Hematopoietic multipotent progenitor cell treated with erythropoietin and hydrocortisone succinate and interleukin-3 and kit ligand, for 17 days (in vitro differentiated cells): ENCODE data around the gene USH1G.
"Not testable (repeated sequence)": the region's sequence is repeated elsewhere in the genome, so short reads cannot be mapped to it uniquely, and the experiment has no call there.

Experiments used
- DNase-seq: peaks from one replicate; pipeline ENCODE4 v3.0.0-alpha.2; 2015; ENCODE audit warnings: low spot score

USH1G gene

DNA sequence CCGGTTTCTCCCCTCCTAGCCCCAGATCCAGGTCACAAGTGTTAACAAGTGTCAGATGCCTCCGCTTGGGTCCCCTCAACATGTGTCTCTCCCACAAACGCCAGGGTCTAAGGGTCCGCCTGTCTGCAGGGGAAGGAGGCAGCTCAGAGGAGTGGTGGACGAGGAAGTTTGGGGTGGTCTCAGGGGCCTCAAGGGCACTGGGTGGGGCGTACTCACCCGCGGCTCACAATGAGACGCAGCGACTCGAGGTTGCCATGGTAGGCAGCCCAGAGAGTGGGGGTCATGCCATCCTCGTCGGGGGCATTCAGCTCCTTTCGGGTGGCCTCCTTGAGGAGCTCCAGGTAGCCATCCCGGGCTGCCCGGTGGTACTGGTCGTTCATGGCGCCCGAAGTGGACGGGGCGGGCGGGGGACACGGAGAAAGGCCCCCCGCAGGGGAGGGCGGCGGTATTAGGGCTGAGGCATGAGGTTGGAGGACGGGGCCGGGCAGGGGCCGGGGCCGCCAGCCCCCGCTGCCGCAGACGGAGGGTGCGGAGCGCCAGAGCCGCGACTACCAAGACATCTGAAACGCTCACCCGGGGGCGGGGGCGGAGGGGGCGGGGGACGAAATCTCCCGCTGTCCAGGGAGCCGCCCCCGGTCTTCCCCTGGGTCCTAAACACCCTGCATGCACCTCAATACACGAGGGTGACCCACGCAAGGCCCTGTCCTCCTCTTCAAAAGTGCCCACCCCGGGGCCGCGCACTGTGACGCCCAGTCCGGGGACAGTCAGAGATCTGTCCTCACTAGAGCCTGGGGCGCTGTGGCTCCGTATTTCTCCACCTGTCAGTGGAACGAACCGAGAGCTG lies at the start of gene USH1G:
Gene USH1G, minus strand, starts transcription at position 562 of the 844 bp plus-strand sequence. Its CDS starts 182 bp downstream, at position 380.
- DNase-seq: no peak

DNA sequence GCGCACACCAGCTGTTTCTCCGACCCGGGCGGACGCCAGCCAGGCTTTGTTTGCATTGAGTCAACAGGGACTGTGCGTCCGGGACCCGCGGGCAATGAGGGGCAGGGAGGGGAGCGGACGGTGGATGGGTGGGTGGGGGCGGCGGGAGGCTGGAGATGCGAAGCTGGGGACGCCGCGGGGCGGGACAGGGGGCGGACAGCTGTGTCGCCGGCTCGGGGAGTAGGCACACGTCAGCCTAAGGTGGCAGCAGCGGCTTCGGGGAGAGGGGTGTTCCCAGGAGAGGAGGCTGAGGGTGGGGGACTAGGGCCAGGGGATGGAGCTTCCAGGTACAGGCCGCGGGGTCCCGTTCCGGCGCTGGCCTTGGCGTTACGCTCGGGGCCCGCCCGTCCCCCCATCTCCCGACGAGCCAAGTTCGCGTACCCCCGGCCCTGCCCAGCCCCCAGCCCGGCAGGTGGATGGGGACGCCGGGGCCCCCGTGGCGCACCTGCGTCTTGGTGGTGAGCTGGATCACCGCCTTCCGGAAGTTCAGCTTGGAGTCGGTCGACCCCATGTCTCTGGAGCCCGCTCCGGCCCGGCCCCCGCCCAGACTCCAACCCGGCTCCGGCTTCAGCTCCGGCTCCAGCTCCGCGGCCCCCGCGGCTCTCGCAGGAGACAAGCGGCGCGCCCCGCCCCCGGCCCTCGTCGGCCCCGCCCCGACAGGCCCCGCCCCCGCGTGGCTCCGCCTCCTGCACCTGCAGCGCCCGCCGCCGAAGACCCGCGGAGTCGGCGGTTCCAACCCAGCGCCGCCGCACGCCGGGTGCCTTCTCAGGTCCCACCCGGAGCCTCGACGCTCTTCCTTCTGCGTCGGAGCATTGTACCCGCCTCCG lies 49.3 kb upstream of the USH1G start, which contains the start of gene HID1:
Gene HID1, minus strand, starts transcription at position 653 of the 866 bp plus-strand sequence. Its CDS starts 103 bp downstream, at position 550.
- peak; percentile 9 for DNase-seq

DNA sequence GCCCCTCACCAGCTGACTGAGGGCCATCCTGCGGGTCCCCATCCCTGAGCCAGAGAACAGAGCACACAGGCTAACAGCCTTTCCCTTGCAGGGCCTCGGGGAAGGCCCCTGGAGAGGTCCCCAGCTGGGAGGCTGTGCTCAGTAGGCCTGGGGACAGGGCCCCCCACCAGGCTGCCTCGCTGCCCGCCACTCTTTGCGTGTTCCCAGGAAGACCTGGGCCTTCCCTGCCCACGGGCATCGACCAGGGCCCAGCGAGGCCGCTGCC lies 48.7 kb upstream of the USH1G start:
- DNase-seq: no peak

DNA sequence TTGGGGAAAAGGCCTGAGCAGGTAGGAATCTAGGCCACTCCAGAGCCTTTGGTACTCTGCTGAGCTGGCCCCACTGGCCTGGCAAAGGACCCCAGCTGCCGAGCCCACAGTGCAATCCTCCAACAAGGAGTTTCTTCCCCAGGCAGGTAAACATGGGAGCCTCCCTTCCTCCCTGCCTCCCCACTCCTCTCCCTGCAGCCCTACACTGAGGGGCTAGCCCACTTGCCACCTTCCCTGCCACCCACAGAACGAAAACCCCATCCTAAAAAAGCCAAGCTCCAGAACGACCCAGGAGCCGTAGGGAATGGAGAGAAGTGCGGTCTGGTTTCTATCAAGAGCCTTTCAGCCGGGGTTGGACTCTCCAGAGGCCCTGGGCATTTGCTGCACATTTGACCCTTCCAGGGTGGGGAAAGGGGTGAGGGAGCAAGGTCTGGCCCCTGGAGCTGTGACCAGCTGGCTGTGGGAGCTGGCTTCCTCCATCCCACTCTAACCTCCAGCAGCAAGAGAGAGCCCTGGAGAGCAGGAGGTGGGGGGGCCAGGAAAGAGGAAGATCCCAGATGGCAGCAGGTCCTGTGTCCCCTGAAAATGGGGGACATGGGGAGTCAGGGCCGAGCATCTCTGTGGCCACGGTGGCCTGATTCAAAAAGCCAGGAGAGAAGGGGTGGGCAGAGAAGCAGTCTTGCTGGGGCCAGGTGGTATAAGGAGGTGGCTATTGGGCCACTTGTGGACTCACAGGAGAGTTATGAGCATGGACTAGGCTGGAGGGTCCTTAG lies 48.2 kb upstream of the USH1G start:
- no peak for DNase-seq

GRCh38 chr17:74970395-74970794 lies 47.3 kb upstream of the USH1G start:
- no peak for DNase-seq

DNA sequence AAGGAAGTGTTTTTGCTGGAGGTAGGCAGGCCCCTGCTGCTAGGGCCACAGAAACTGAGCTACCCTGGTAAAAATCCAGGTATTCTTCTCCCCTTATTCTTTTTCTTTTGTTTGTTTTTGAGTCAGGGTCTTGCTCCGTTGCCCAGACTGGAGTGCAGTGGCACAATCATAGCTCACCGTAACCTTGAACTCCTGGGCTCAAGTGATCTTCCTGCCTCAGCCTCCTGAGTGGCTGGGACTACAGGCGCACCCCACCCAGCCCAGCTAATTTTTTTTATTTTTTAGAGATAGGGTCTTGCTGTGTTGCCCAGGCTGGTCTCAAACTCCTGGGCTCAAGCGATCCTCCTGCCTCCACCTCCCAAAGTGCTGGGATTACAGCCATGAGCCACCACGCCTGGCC lies 46.4 kb upstream of the USH1G start:
- DNase-seq: not testable (repeated sequence)

- DNase-seq: no peak
These were observed 45.3 kb upstream of the USH1G start for GRCh38 chr17:74968361-74968780.

GRCh38 chr17:74964988-74965622 lies 42.0 kb upstream of the USH1G start:
- no peak for DNase-seq

DNA sequence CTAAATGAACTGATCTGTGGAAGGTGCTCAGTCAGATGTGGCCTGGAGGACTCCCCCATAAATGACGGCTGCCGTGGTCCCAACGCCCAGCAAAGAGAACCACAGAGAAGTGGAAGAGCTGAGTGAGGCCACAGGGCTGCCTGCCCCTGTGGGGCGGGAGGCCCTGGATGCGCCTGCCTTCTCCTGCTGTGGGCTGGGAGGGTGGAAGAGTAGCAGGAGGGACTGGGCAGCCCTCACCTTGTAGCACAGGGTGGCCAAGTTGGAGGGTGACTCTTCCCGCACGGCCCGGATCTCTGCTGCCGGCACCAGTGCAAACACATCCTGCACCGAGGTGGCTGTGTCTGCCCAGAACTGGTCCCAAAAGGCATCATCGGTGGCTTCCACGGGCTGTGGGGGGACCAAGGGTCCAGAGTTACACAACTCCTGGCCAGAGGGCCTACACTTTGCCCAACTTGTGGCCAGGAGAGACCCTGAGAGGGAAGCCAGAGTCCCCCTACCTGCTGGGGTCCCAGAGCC lies 41.2 kb upstream of the USH1G start:
- no peak for DNase-seq

DNA sequence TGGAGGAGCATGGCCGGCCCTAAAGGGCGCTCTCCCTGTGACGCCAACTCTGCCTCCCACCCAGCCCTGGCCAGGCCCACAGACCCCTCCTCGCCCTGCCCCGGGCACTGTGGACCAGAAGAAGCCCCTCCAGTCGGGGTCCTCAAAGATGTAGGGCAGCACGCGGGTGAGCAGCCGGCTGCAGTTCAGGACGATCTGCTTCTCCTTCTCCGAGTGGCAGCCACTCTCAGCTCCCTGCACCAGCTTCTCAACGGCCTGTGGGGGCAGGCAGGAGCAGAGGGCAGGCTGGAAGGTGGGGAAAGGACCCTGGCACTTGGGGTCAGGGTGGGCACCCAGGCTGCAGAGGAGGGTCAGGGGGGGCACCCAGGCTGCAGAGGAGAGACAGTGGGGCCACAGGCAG lies 40.6 kb upstream of the USH1G start:
- no peak for DNase-seq

DNA sequence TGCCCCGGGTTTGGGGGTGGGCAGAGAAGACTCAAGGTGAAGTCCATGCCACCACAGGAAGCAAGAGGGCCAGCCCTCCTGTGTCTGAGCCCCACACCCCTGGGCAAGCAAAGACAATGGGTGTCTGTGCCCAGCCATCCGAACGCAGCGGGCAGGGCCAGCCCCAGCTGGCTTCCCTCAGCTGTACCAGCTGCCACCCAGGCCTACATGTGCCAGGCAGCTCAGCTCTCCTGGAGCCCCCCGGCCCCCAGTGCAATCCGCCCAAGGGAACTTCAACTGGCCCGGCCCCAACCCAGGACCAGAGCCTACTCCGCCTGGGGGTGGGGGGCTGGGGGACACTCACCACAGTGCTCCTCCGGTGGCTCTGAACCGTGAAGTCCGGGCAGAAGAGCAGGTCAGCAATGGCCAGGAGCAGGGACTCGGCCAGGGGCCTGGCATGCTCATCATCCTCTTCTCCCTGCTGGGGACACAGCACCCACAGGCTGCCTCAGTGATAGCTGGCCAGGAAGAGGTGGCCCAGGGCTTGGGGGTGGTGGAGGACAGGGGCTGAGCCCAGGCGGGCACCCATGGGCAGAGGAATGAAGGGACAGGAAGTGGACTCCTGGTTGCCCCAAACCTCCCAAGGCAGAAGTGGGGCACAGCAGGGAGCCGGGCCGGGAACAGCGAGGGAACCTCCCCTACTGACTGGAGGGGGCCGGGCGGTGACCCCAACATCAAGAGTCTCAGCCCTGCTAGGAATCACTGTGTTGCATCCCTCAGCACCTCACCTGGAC lies 39.8 kb upstream of the USH1G start:
- no peak for DNase-seq

- DNase-seq: peak; percentile 86
These were observed 38.7 kb upstream of the USH1G start for GRCh38 chr17:74961657-74962350.

GRCh38 chr17:74960570-74961342 lies 37.7 kb upstream of the USH1G start:
- DNase-seq: peak; percentile 32

GRCh38 chr17:74959826-74960515 lies 36.9 kb upstream of the USH1G start:
- DNase-seq: no peak

DNA sequence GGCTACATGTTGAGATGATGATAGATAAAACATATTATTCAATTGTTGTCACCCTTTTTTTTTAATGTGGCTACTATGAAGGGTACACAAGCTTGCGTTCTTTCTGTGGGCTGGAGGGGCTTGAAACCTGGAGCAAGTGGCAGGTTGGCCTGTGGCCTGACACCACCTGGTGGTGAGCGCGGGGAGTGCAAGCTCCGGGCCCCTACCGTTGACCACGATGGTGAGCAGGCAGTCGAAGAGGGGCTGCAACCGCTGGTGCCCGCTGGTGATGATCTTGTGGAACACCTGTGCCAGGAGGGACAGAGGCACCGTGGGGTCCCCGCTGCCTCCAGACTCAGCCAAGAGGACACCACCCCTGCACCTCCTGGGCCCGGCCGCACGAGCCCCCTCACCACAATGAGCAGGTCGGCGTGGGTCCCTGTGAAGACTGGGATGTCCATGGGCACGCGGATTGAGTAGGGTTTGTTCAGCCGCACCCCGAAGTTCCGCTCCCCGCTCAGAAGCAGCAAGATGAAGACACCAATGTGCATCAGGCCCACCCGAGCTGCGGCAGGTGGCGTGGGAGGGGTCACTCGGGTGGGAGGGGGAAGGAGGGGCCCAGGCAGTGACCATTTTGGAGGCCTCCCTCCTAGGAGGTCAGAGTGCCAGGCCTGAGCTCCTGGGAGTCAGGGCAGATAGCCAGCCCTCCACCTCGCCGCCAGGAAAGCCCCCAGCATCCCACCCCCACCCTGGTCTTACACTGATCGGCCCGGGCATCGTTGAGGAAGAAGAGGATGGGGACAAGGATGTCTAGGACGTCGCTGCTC lies 35.1 kb upstream of the USH1G start:
- peak; percentile 63 for DNase-seq

GRCh38 chr17:74956093-74956492 lies 33.0 kb upstream of the USH1G start:
- no peak for DNase-seq

DNA sequence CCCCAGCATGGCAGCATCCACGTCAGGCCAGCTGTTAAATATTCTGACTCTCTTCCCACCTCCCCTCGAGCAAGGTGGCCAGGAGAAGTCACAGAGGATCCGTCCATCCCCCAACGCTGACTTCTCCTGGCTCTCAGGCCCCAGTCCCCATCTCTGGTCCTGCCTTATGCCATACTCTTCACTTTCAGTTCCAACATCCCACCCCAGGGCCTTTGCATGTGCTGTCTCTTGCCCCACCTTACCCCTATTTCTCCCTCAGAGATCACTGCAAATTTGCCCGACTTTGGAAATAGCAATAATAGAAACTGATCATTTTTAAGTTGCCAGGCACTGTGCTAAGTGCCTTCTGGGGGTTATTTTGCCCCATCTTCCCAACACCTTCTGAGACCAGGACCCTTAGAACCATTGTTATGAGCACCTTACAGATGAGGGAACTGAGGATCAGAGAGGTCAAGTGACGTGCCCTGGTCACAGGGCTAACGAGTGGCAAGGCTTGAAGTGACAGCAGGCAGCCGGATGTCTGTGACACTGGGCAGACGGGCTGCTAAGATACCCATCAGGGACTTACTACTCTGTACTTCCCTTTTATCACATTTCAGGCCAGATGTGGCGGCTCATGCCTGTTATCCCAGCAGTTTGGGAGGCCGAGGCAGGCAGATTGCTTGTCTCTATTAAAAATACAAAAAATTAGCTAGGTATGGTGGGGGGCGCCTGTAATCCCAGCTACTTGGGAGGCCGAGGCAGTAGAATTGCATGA lies 31.8 kb upstream of the USH1G start:
- DNase-seq: no peak
